IPS-20b (cell line): ENCODE results near the gene KAT2B.

Experiments
- H3K27ac ChIP-seq: one replicate; pipeline ENCODE4 v1.5.1; 2013; ENCODE audit warnings: low read length
- H3K27me3 ChIP-seq: 2 replicates; pipeline ENCODE4 v1.6.1; 2013; ENCODE audit warnings: mild to moderate bottlenecking, low read length, inconsistent platforms; ENCODE audit not compliant: insufficient read depth
- H3K36me3 ChIP-seq: 2 replicates; pipeline ENCODE4 v1.6.1; 2013; ENCODE audit warnings: low read depth, mild to moderate bottlenecking, inconsistent platforms, low read length, moderate library complexity; ENCODE audit not compliant: insufficient read depth
- H3K4me1 ChIP-seq: 2 replicates; pipeline ENCODE4 v1.6.1; 2013; ENCODE audit warnings: mild to moderate bottlenecking, control low read depth, inconsistent platforms, low read length, moderate library complexity; ENCODE audit not compliant: insufficient read depth
- H3K4me3 ChIP-seq: 2 replicates; pipeline ENCODE4 v1.5.1; 2013; ENCODE audit warnings: mild to moderate bottlenecking, low read length, inconsistent platforms
- H3K9ac ChIP-seq: 2 replicates; pipeline ENCODE4 v1.6.1; 2013; ENCODE audit warnings: low read depth, mild to moderate bottlenecking, inconsistent platforms, low read length, moderate library complexity
- H3K9me3 ChIP-seq: 2 replicates; pipeline ENCODE4 v1.6.1; 2013; ENCODE audit warnings: mild to moderate bottlenecking, low read depth, low read length, inconsistent platforms; ENCODE audit not compliant: insufficient read depth

Gene KAT2B

GRCh38 chr3:20069178-20069532 is 28.9 kb downstream of the KAT2B start:
- no peak overlapping the region for H3K9ac ChIP-seq
- H3K36me3 ChIP-seq = no peaks in the 10 kb centered on the region

GRCh38 chr3:20071175-20071574 is 30.9 kb downstream of the KAT2B start:
- no peak overlapping the region for H3K9ac ChIP-seq
- H3K27me3 ChIP-seq = peaks cover 4% of the 10 kb centered on the region; the same call in 1 of the 2 replicates
- H3K4me1 ChIP-seq = peaks cover 21% of the 10 kb centered on the region
- H3K27ac ChIP-seq = no peak overlapping the region
- no peaks in the 10 kb centered on the region for H3K9me3 ChIP-seq
- no peak overlapping the region for H3K4me3 ChIP-seq
- no peaks in the 10 kb centered on the region for H3K36me3 ChIP-seq

More at GRCh38 chr3:20069178-20069532, 28.9 kb downstream of the KAT2B start:
- Histone ChIP-seq H3K9me3 (no peaks in the 10 kb centered on the region), H3K27ac (no peak overlapping the region), H3K27me3 (peaks cover 4% of the 10 kb centered on the region; the same call in 1 of the 2 replicates), H3K4me1 (peaks cover 19% of the 10 kb centered on the region), H3K4me3 (no peak overlapping the region)

DNA sequence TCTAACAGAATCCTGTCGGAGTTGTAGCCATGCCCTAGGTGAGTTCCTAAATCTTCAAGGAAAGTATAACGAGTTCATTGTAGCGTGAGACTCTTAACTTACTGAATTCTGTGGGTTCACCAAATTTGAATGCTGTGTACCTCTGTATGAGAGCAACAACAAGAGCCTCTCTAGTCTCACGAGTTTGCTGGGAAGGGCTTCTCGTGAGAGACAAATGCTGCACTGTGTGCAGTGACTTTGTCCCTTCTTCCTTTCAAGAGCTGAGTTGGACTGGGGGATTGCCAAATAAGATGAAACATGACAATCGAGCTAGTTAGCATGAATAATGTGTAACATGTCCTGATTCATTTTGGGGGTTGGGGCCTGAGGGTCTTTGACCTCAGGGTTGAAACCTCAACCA is 32.2 kb downstream of the KAT2B start:
- no peaks in the 10 kb centered on the region for H3K36me3 ChIP-seq
- H3K9ac ChIP-seq = no peak overlapping the region
- no peak overlapping the region for H3K4me3 ChIP-seq
- H3K27me3 ChIP-seq = peaks cover 4% of the 10 kb centered on the region; the same call in 1 of the 2 replicates
- no peaks in the 10 kb centered on the region for H3K9me3 ChIP-seq
- H3K4me1 ChIP-seq = peaks cover 21% of the 10 kb centered on the region
- no peak overlapping the region for H3K27ac ChIP-seq

- no peaks in the 10 kb centered on the region for H3K36me3 ChIP-seq
- peaks cover 21% of the 10 kb centered on the region for H3K4me1 ChIP-seq
- peaks cover 4% of the 10 kb centered on the region; the same call in 1 of the 2 replicates for H3K27me3 ChIP-seq
- no peak overlapping the region for H3K4me3 ChIP-seq
- H3K9ac ChIP-seq = no peak overlapping the region
- no peaks in the 10 kb centered on the region for H3K9me3 ChIP-seq
- H3K27ac ChIP-seq = no peak overlapping the region
Measured at GRCh38 chr3:20073068-20073467, 32.8 kb downstream of the KAT2B start.

- H3K27ac ChIP-seq = no peak overlapping the region
- no peaks in the 10 kb centered on the region for H3K36me3 ChIP-seq
- H3K27me3 ChIP-seq = peaks cover 4% of the 10 kb centered on the region; the same call in 1 of the 2 replicates
- H3K9me3 ChIP-seq = no peaks in the 10 kb centered on the region
- no peak overlapping the region for H3K4me3 ChIP-seq
- peaks cover 21% of the 10 kb centered on the region for H3K4me1 ChIP-seq
- 0 out of 2 replicates have a peak overlapping the region, but pooled peaks have one; percentile 6 for H3K9ac ChIP-seq
Measured at GRCh38 chr3:20073683-20074082, 33.4 kb downstream of the KAT2B start.

DNA sequence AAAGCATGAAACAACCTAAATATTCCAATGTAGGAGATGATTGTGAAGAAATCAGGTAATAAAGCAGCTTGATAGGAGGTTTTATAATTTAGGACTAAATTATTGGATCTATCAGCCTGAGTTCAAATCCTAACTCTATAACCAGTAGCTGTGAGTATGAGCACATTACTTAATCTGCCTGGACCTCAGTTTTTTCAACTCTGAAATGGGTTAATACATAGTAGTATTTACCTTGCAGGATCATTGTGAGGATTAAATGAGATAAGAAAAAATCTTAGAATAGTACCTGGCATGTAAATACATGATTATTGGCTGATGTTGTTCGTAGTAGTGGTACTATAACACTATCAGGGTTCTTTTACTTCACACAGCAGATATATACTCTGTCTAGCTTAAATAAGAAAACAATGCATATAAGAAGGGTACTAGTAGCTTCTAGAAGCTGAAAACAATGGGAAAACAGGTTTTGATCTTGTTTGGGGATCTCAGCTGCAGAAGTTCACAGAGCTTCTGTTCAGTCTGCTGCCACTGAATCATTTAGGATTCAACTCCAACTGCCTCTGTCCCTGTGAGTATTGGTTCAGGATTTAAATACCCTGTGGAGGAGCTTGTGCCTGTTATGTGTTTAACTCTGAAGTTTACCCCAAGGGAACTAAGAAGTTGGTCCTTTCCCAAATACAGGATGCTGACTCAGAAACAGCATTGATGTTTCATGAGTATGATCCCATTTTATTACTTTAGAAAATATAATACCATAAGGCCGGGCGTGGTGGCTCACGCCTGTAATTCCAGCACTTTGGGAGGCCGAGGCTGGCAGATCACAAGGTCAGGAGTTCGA is 34.2 kb downstream of the KAT2B start:
- no peak overlapping the region for H3K27ac ChIP-seq
- peaks cover 21% of the 10 kb centered on the region for H3K4me1 ChIP-seq
- 0 out of 2 replicates have a peak overlapping the region, but pooled peaks have one; percentile 6 for H3K9ac ChIP-seq
- peaks cover 4% of the 10 kb centered on the region; the same call in 1 of the 2 replicates for H3K27me3 ChIP-seq
- no peaks in the 10 kb centered on the region for H3K9me3 ChIP-seq
- no peak overlapping the region for H3K4me3 ChIP-seq
- H3K36me3 ChIP-seq = no peaks in the 10 kb centered on the region

- peaks cover 4% of the 10 kb centered on the region; the same call in 1 of the 2 replicates for H3K27me3 ChIP-seq
- H3K27ac ChIP-seq = no peak overlapping the region
- peaks cover 21% of the 10 kb centered on the region for H3K4me1 ChIP-seq
- no peak overlapping the region for H3K9ac ChIP-seq
- H3K36me3 ChIP-seq = no peaks in the 10 kb centered on the region
- H3K4me3 ChIP-seq = no peak overlapping the region
- H3K9me3 ChIP-seq = no peaks in the 10 kb centered on the region
Measured at GRCh38 chr3:20075197-20075596, 35.0 kb downstream of the KAT2B start.

DNA sequence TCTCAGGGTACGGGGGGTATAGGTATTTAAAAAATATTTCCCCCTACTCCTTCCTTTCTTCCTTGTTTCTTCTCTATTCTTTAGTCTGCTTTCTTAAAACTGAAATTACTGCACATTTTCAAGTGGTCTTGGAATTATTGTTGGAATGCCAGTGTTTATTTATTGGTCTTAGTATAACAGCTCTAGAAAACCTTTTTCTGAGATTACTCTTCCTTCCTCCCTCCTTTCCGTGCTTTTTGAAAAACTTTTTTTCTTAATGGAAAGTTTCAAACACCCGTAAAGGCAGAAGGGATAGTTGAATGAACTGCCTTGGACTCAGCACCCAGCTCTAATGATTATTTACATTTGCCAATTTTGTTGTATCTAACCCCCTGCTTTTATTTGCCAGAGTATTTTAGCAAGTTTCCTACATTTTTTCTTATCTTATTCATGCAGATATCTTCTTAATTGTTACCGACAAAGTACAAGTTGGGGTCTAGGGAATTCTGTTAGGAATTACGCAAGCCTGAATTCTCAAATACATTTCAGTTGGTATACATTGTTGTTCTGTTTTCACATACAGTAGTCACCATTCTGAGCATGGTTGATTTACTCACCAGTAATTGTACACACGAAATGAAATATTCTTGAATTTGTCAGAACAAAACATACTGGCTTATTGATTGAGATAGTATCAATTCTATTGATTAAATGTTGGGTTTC is 36.2 kb downstream of the KAT2B start:
- Histone ChIP-seq H3K9me3 (no peaks in the 10 kb centered on the region), H3K9ac (no peak overlapping the region), H3K4me1 (peaks cover 21% of the 10 kb centered on the region), H3K36me3 (no peaks in the 10 kb centered on the region), H3K27me3 (peaks cover 1% of the 10 kb centered on the region; the same call in 1 of the 2 replicates), H3K4me3 (no peak overlapping the region), H3K27ac (no peak overlapping the region)

DNA sequence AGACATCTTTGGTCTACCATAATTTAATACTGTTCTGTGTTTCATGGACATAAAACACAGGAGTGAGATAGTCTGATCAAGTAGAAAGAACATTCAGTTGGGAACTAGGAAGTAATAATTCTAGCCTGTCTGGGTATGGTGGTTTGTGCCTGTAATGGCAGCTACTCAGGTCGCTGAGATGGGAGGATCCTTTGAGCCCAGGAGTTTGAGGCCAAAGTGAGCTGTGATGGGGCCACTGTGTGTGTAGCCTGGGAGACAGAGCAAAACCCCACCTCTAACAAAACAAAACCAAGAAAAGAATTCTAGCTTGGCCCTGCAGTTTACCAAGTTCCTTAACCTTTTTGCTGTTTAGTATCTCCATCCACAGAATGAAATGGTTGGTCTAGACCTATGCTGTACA is 36.8 kb downstream of the KAT2B start:
- Histone ChIP-seq H3K9ac (no peak overlapping the region), H3K27ac (no peak overlapping the region), H3K4me3 (no peak overlapping the region), H3K4me1 (peaks cover 20% of the 10 kb centered on the region), H3K36me3 (no peaks in the 10 kb centered on the region), H3K9me3 (no peaks in the 10 kb centered on the region), H3K27me3 (no peaks in the 10 kb centered on the region)

- Histone ChIP-seq H3K4me1 (peaks cover 8% of the 10 kb centered on the region; the same call in 1 of the 2 replicates), H3K9me3 (no peaks in the 10 kb centered on the region), H3K9ac (no peak overlapping the region), H3K4me3 (no peak overlapping the region), H3K27me3 (no peaks in the 10 kb centered on the region), H3K27ac (no peak overlapping the region), H3K36me3 (no peaks in the 10 kb centered on the region)
Measured at GRCh38 chr3:20078194-20078714, 38.0 kb downstream of the KAT2B start.

GRCh38 chr3:20079621-20080020 is 39.4 kb downstream of the KAT2B start:
- Histone ChIP-seq H3K9me3 (no peaks in the 10 kb centered on the region), H3K9ac (no peak overlapping the region), H3K27ac (no peak overlapping the region), H3K4me3 (no peak overlapping the region), H3K27me3 (no peaks in the 10 kb centered on the region), H3K36me3 (no peaks in the 10 kb centered on the region), H3K4me1 (no peaks in the 10 kb centered on the region)
